Hippocampal formation (tissue), 2 donors: ENCODE results near the gene RAB31.
"Not testable (repeated sequence)": the region's sequence is repeated elsewhere in the genome, so short reads cannot be mapped to it uniquely, and the experiment has no call there.

ENCODE experiments used
- DNase-seq, 2 donors: peaks; one replicate each; lab custom pipeline; 2025; lab: John Stamatoyannopoulos, UW

RAB31 gene

GRCh38 chr18:9758624-9759075 is 50.5 kb downstream of the RAB31 start:
- DNase-seq = no peak

- DNase-seq = no peak
Observed at GRCh38 chr18:9760641-9761040, 52.5 kb downstream of the RAB31 start.

GRCh38 chr18:9762526-9762925 is 54.4 kb downstream of the RAB31 start:
- DNase-seq = peak in 1 of 2 donors; percentile 42

- no peak for DNase-seq
Observed at GRCh38 chr18:9763157-9763556, 55.1 kb downstream of the RAB31 start.

GRCh38 chr18:9764011-9764481 is 55.9 kb downstream of the RAB31 start:
- DNase-seq = no peak

GRCh38 chr18:9765501-9765900 is 57.4 kb downstream of the RAB31 start:
- DNase-seq = no peak

GRCh38 chr18:9766076-9766481 is 58.0 kb downstream of the RAB31 start:
- no peak for DNase-seq

GRCh38 chr18:9766740-9767139 is 58.6 kb downstream of the RAB31 start:
- no peak for DNase-seq

GRCh38 chr18:9768071-9768691 is 60.1 kb downstream of the RAB31 start:
- DNase-seq = not testable (repeated sequence)

GRCh38 chr18:9770111-9770510 is 62.0 kb downstream of the RAB31 start:
- not testable (repeated sequence) for DNase-seq

GRCh38 chr18:9771261-9771976 is 63.3 kb downstream of the RAB31 start:
- peak; percentile 43 to 80 for DNase-seq

- DNase-seq = no peak
Observed at GRCh38 chr18:9771977-9772660, 64.0 kb downstream of the RAB31 start.

GRCh38 chr18:9772847-9773677 is 65.0 kb downstream of the RAB31 start:
- DNase-seq = no peak

GRCh38 chr18:9774150-9774549 is 66.0 kb downstream of the RAB31 start:
- no peak for DNase-seq

GRCh38 chr18:9775178-9775577 is 67.1 kb downstream of the RAB31 start:
- no peak for DNase-seq

- DNase-seq = no peak
Observed at GRCh38 chr18:9779630-9780029, 71.5 kb downstream of the RAB31 start.

GRCh38 chr18:9782073-9782857 is 74.2 kb downstream of the RAB31 start:
- DNase-seq = no peak

GRCh38 chr18:9786631-9787030 is 78.5 kb downstream of the RAB31 start:
- no peak for DNase-seq

- DNase-seq = no peak
Observed at GRCh38 chr18:9787036-9787435, 78.9 kb downstream of the RAB31 start.

- DNase-seq = no peak
Observed at GRCh38 chr18:9787712-9788111, 79.6 kb downstream of the RAB31 start.

- no peak for DNase-seq
Observed at GRCh38 chr18:9788140-9788539, 80.0 kb downstream of the RAB31 start.
